Activated T-cell treated with anti-CD3 and anti-CD28 coated beads, Interleukin-2, amount 50 U/mL, for 72 hours (primary cell): ENCODE results near the gene WNT7B. TPM values are rescaled to one million over a fixed set of nuclear protein-coding genes. Genes with fewer than 3 reads are reported as not detected.

Experiments
- ATAC-seq, 2 donors: fragments of 150-1000 bp; cut with Tn5 transposase; replicated peaks in 1 of 2; 2 replicates each; pipeline ENCODE4 v1.10.0; 2021; ENCODE audit warnings: moderate library complexity in 2 of 2, mild to moderate bottlenecking in 1 of 2
- DNase-seq, 2 donors: peaks; one replicate each; pipeline ENCODE4 v3.0.0; 2021 to 2022; ENCODE audit warnings: mixed read lengths in 1 of 2
- H3K27ac Mint-ChIP-seq: one replicate; pipeline ENCODE4 v1.8.0; 2022; ENCODE audit warnings: mild to moderate bottlenecking, moderate library complexity, mixed read lengths
- H3K27me3 Mint-ChIP-seq: one replicate; pipeline ENCODE4 v1.8.0; 2022; ENCODE audit warnings: low read depth, mixed read lengths
- H3K36me3 Mint-ChIP-seq, 2 donors: one replicate each; pipeline ENCODE4 v1.8.0; 2022; ENCODE audit warnings: mixed read lengths in 2 of 2, mild to moderate bottlenecking in 1 of 2; ENCODE audit not compliant: insufficient read depth in 2 of 2
- H3K4me1 Mint-ChIP-seq: one replicate; pipeline ENCODE4 v1.8.0; 2022; ENCODE audit warnings: low read depth, mixed read lengths
- H3K4me3 Mint-ChIP-seq, 2 donors: one replicate each; pipeline ENCODE4 v1.8.0; 2022; ENCODE audit warnings: mild to moderate bottlenecking in 2 of 2, mixed read lengths in 2 of 2, moderate library complexity in 2 of 2
- H3K9me3 Mint-ChIP-seq, 2 donors: one replicate each; pipeline ENCODE4 v1.8.0; 2022; ENCODE audit warnings: mixed read lengths in 2 of 2
- total RNA-seq, 2 donors: library from RNA; stranded (reverse); gene quantifications; one replicate each; pipeline ENCODE4 v1.2.3, GENCODE V29; 2022

WNT7B gene
- total RNA-seq, 2 donors from 2014 or later, result not detected

- Mint-ChIP-seq H3K4me3 (no peak overlapping the region), H3K36me3 (no peaks in the 10 kb centered on the region)
Measured at GRCh38 chr22:45926433-45926832, 50.5 kb downstream of the WNT7B start.

GRCh38 chr22:45925811-45926351 lies 51.1 kb downstream of the WNT7B start:
- H3K27ac Mint-ChIP-seq, result no peak overlapping the region
- no peaks in the 10 kb centered on the region for H3K4me1 Mint-ChIP-seq
- ATAC-seq (no peak), DNase-seq (no peak)
- peaks cover 7% of the 10 kb centered on the region for H3K27me3 Mint-ChIP-seq
- no peak overlapping the region for H3K4me3 Mint-ChIP-seq
- no peaks in the 10 kb centered on the region for H3K9me3 Mint-ChIP-seq
- no peaks in the 10 kb centered on the region for H3K36me3 Mint-ChIP-seq

More at GRCh38 chr22:45926433-45926832, 50.5 kb downstream of the WNT7B start:
- H3K27me3 Mint-ChIP-seq, result peaks cover 7% of the 10 kb centered on the region
- DNase-seq (no peak), ATAC-seq (no peak)
- no peaks in the 10 kb centered on the region for H3K9me3 Mint-ChIP-seq
- no peaks in the 10 kb centered on the region for H3K4me1 Mint-ChIP-seq
- H3K27ac Mint-ChIP-seq, result no peak overlapping the region

GRCh38 chr22:45923835-45924234 lies 53.1 kb downstream of the WNT7B start:
- H3K27ac Mint-ChIP-seq, result no peak overlapping the region
- no peak for ATAC-seq
- no peaks in the 10 kb centered on the region for H3K9me3 Mint-ChIP-seq
- H3K4me3 Mint-ChIP-seq, result no peak overlapping the region
- no peaks in the 10 kb centered on the region for H3K27me3 Mint-ChIP-seq
- no peaks in the 10 kb centered on the region for H3K4me1 Mint-ChIP-seq
- DNase-seq, result no peak
- H3K36me3 Mint-ChIP-seq, result no peaks in the 10 kb centered on the region

GRCh38 chr22:45923212-45923611 lies 53.8 kb downstream of the WNT7B start:
- ATAC-seq (no peak), DNase-seq (no peak)
- Mint-ChIP-seq H3K4me1 (no peaks in the 10 kb centered on the region), H3K27ac (no peak overlapping the region), H3K36me3 (no peaks in the 10 kb centered on the region), H3K9me3 (no peaks in the 10 kb centered on the region), H3K4me3 (no peak overlapping the region), H3K27me3 (no peaks in the 10 kb centered on the region)

- ATAC-seq (no peak), DNase-seq (no peak)
- Mint-ChIP-seq H3K27me3 (peaks cover 3% of the 10 kb centered on the region), H3K4me3 (no peak overlapping the region), H3K36me3 (no peaks in the 10 kb centered on the region), H3K4me1 (no peaks in the 10 kb centered on the region), H3K9me3 (no peaks in the 10 kb centered on the region), H3K27ac (no peak overlapping the region)
Measured at GRCh38 chr22:45922661-45923060, 54.3 kb downstream of the WNT7B start.

GRCh38 chr22:45922256-45922655 lies 54.7 kb downstream of the WNT7B start:
- no peak for DNase-seq
- no peaks in the 10 kb centered on the region for H3K9me3 Mint-ChIP-seq
- no peak overlapping the region for H3K4me3 Mint-ChIP-seq
- no peak overlapping the region for H3K27ac Mint-ChIP-seq
- peaks cover 6% of the 10 kb centered on the region for H3K27me3 Mint-ChIP-seq
- H3K36me3 Mint-ChIP-seq, result no peaks in the 10 kb centered on the region
- no peaks in the 10 kb centered on the region for H3K4me1 Mint-ChIP-seq
- no peak for ATAC-seq

- Mint-ChIP-seq H3K36me3 (peaks cover 0 to 2% of the 10 kb centered on the region in 2 donors), H3K4me3 (no peak overlapping the region), H3K27me3 (peaks cover 6% of the 10 kb centered on the region), H3K9me3 (no peaks in the 10 kb centered on the region), H3K27ac (no peak overlapping the region), H3K4me1 (no peaks in the 10 kb centered on the region)
- no peak for DNase-seq
- ATAC-seq, result no peak
Measured at GRCh38 chr22:45919504-45920286, 57.3 kb downstream of the WNT7B start.

GRCh38 chr22:45918459-45919370 lies 58.2 kb downstream of the WNT7B start:
- H3K4me3 Mint-ChIP-seq, result no peak overlapping the region
- ATAC-seq, result no peak

GRCh38 chr22:45917700-45918458 lies 59.1 kb downstream of the WNT7B start:
- ATAC-seq (no peak), DNase-seq (no peak)
- H3K4me3 Mint-ChIP-seq, result no peak overlapping the region
- no peak overlapping the region for H3K27ac Mint-ChIP-seq
- no peaks in the 10 kb centered on the region for H3K4me1 Mint-ChIP-seq
- H3K27me3 Mint-ChIP-seq, result peaks cover 6% of the 10 kb centered on the region
- H3K36me3 Mint-ChIP-seq, result peaks cover 0 to 2% of the 10 kb centered on the region in 2 donors
- peaks cover 4 to 5% of the 10 kb centered on the region in 2 donors for H3K9me3 Mint-ChIP-seq

More at GRCh38 chr22:45918459-45919370, 58.2 kb downstream of the WNT7B start:
- no peak for DNase-seq
- peaks cover 0 to 2% of the 10 kb centered on the region in 2 donors for H3K36me3 Mint-ChIP-seq
- no peaks in the 10 kb centered on the region for H3K4me1 Mint-ChIP-seq
- H3K27me3 Mint-ChIP-seq, result peaks cover 6% of the 10 kb centered on the region
- peaks cover 4 to 5% of the 10 kb centered on the region in 2 donors for H3K9me3 Mint-ChIP-seq
- no peak overlapping the region for H3K27ac Mint-ChIP-seq

- Mint-ChIP-seq H3K9me3 (peaks cover 4 to 5% of the 10 kb centered on the region in 2 donors), H3K27ac (no peak overlapping the region), H3K4me1 (no peaks in the 10 kb centered on the region), H3K4me3 (no peak overlapping the region), H3K36me3 (peaks cover 0 to 2% of the 10 kb centered on the region in 2 donors), H3K27me3 (peaks cover 6% of the 10 kb centered on the region)
- ATAC-seq (no peak), DNase-seq (no peak)
Measured at GRCh38 chr22:45917146-45917545, 59.8 kb downstream of the WNT7B start.

GRCh38 chr22:45916515-45916914 lies 60.4 kb downstream of the WNT7B start:
- no peak for DNase-seq
- no peak overlapping the region for H3K27ac Mint-ChIP-seq
- H3K4me3 Mint-ChIP-seq, result no peak overlapping the region
- peaks cover 4 to 5% of the 10 kb centered on the region in 2 donors for H3K9me3 Mint-ChIP-seq
- no peak for ATAC-seq
- H3K27me3 Mint-ChIP-seq, result peaks cover 6% of the 10 kb centered on the region
- H3K36me3 Mint-ChIP-seq, result peaks cover 0 to 2% of the 10 kb centered on the region in 2 donors
- H3K4me1 Mint-ChIP-seq, result no peaks in the 10 kb centered on the region

GRCh38 chr22:45915841-45916240 lies 61.1 kb downstream of the WNT7B start:
- Mint-ChIP-seq H3K4me3 (no peak overlapping the region), H3K27ac (no peak overlapping the region), H3K36me3 (peaks cover 0 to 2% of the 10 kb centered on the region in 2 donors), H3K27me3 (peaks cover 6% of the 10 kb centered on the region), H3K9me3 (peaks cover 4 to 5% of the 10 kb centered on the region in 2 donors), H3K4me1 (no peaks in the 10 kb centered on the region)
- no peak for DNase-seq
- no peak for ATAC-seq
